ENCODE measurements around the gene ABCC4. TPM values are rescaled to one million over a fixed set of nuclear protein-coding genes. Genes with fewer than 3 reads are reported as not detected.

Gene ABCC4
- total RNA-seq, 4 donors from 2014 or later, result 2.5 to 12.6 (median 6.0) TPM

DNA sequence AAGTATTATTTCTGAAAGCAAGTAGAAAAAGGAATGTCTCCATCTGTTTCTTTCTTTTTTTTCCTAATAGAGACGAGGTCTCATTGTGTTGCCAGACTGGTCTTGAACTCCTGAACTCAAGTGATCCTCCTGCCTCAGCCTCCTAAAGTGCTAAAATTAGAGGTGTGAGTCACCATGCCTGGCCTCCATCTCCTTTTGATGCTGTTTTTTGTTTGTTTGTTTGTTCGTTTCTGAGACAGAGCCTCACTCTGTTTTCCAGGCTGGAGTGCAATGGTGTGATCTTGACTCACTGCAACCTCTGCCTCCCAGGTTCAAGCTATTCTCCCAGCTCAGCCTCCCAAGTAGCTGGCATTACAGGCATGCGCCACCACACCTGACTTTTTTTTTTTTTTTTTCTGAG lies 14.5 kb upstream of the ABCC4 start:
- no peak overlapping the region for H3K4me3 ChIP-seq
- TF ChIP-seq POLR2A (IDR thresholded peaks at IDR 0.05), result no peak
- TF ChIP-seq, protein P1, sequence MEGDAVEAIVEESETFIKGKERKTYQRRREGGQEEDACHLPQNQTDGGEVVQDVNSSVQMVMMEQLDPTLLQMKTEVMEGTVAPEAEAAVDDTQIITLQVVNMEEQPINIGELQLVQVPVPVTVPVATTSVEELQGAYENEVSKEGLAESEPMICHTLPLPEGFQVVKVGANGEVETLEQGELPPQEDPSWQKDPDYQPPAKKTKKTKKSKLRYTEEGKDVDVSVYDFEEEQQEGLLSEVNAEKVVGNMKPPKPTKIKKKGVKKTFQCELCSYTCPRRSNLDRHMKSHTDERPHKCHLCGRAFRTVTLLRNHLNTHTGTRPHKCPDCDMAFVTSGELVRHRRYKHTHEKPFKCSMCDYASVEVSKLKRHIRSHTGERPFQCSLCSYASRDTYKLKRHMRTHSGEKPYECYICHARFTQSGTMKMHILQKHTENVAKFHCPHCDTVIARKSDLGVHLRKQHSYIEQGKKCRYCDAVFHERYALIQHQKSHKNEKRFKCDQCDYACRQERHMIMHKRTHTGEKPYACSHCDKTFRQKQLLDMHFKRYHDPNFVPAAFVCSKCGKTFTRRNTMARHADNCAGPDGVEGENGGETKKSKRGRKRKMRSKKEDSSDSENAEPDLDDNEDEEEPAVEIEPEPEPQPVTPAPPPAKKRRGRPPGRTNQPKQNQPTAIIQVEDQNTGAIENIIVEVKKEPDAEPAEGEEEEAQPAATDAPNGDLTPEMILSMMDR (IDR thresholded peaks at IDR 0.05), result no peak
- intact Hi-C loops (cut with DNase I), result no loop called here
- peaks cover 0 to 7% (median 0%) of the 10 kb centered on the region in 3 donors for H3K4me1 ChIP-seq
- WGBS, 2 donors, result 78 to 83% methylated on average over 3 of the region's 3 CpGs
- DNase-seq, result no peak
- H3K27me3 ChIP-seq, result peaks cover 0 to 49% (median 0%) of the 10 kb centered on the region in 4 donors
- no peaks in the 10 kb centered on the region for H3K36me3 ChIP-seq
- no peaks in the 10 kb centered on the region for H3K9me3 ChIP-seq
- H3K27ac ChIP-seq, result no peak overlapping the region

DNA sequence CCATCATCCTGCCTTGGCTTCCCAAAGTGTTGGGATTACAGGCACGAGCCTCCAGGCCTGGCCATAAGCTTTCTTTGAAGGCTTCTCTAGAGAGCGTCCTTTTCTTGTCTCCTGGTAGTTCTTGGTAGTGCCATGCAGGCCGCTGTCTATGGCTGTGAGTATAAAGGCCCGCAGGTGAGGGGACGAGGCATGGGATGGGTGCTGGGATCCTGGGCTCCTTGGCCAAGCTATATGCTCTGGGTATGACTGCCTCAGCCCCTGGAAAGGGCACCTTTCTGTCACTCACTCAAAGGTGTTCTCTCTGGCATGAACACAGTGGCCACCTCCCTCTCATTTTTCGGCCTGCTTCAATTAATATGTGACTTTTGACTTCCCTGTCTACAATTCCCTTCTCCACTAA lies 6.3 kb upstream of the ABCC4 start:
- 80 to 92% methylated on average over 6 of the region's 6 CpGs for WGBS, 2 donors
- no peak overlapping the region for H3K4me3 ChIP-seq
- no peak overlapping the region for H3K27ac ChIP-seq
- intact Hi-C loops (cut with DNase I), result no loop called here
- H3K36me3 ChIP-seq, result no peaks in the 10 kb centered on the region
- no peaks in the 10 kb centered on the region for H3K4me1 ChIP-seq
- TF ChIP-seq, protein P1 (IDR thresholded peaks at IDR 0.05), result no peak
- TF ChIP-seq POLR2A (IDR thresholded peaks at IDR 0.05), result no peak
- H3K27me3 ChIP-seq, result peaks cover 0 to 14% (median 0%) of the 10 kb centered on the region in 4 donors
- H3K9me3 ChIP-seq, result no peaks in the 10 kb centered on the region
- DNase-seq, result no peak

DNA sequence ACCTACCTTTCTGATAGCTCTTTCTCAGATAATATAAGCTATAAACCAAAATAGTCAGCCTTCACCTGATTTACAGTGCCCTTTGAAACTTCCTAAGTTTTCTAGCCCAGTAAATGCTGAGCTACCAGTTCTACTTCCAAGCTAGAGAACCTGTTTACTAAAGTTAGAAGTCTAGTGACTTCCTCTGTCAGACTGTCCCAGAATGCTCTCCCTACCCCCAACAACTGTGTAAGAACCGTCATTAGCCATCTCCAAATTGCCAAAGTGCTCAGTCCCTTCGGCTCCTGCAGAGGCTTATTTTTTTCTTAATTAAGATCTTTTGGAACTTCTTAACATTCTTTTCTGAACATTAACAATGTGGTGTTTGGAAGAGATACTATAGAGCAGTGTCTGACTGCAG lies 3.2 kb upstream of the ABCC4 start:
- 90 to 92% methylated on average over 2 of the region's 2 CpGs for WGBS, 2 donors
- H3K27ac ChIP-seq, result no peak overlapping the region
- H3K4me1 ChIP-seq, result peaks cover 0 to 28% (median 4%) of the 10 kb centered on the region in 3 donors
- no peak for DNase-seq
- no peaks in the 10 kb centered on the region for H3K27me3 ChIP-seq
- intact Hi-C loops (cut with DNase I), result no loop called here
- no peaks in the 10 kb centered on the region for H3K36me3 ChIP-seq
- H3K9me3 ChIP-seq, result no peaks in the 10 kb centered on the region
- no peak overlapping the region for H3K4me3 ChIP-seq
- no peak for TF ChIP-seq POLR2A (IDR thresholded peaks at IDR 0.05)
- TF ChIP-seq, protein P1 (IDR thresholded peaks at IDR 0.05), result no peak

DNA sequence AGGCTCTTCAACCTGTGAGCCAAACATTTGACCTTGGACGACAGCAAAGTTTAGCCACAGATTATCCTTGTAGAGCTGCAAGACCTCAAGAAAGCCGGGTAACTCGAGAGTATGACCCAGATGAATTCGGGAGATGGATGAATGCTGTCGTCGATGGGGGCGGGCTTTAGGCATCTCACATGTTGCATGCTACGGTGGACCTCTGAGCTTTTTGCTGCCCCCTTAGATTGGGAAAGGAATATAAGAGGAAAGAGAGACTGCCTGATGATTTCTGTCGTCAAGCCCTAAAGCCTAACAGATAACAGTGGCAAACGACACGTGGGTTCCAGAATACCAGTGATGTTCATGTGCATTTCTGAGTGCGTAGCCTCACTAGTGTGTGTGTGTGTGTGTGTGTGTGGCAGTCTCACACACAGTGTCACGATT lies 730 bp upstream of the ABCC4 start:
- intact Hi-C loops (cut with DNase I), result no loop called here
- peak overlapping the region; percentile 62 to 87 (median 78) for H3K27ac ChIP-seq
- TF ChIP-seq, protein P1 (IDR thresholded peaks at IDR 0.05), result no peak
- TF ChIP-seq POLR2A (IDR thresholded peaks at IDR 0.05), result no peak

DNA sequence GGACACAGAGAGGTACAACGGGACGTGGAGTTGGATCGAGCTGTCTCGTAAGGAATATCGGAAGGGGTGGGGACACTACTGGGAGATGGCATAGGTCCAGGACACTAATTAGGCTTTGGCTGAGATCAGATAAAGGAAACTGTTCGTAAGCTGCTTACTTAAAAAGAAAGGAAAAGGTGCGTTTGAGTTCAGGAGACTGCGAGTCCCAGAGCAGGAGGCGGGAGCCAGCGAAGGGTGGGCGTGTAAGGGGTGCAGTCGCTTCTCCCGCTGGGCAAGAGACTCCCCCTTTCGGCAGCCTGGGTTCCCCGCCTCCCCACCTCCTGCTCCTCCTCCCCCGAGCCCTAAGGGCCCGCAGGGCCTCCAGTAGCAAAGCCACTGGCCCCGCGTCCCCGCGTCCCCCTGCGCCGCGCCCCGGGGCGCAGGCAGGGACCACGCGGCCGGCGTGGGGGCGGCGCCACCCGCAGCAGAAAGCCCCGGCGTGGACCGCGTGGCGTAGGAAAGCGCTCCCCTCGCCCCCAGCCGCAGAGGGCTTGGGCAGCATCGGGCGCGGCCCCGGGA lies 547 bp downstream of the ABCC4 start:
- peaks cover 0 to 33% (median 4%) of the 10 kb centered on the region in 3 donors for H3K4me1 ChIP-seq
- intact Hi-C loops (cut with DNase I), result no loop called here
- H3K27ac ChIP-seq, result peak overlapping the region; percentile 74 to 87 (median 80)
- H3K36me3 ChIP-seq, result no peaks in the 10 kb centered on the region
- DNase-seq, result no peak
- H3K27me3 ChIP-seq, result no peaks in the 10 kb centered on the region
- TF ChIP-seq POLR2A (IDR thresholded peaks at IDR 0.05), result no peak
- TF ChIP-seq, protein P1 (IDR thresholded peaks at IDR 0.05), result no peak
- WGBS, 2 donors, result 0 to 2% methylated on average over 13 to 14 of the region's 45 CpGs
- H3K4me3 ChIP-seq, result peak overlapping the region; percentile 63 to 86 (median 83)
- no peaks in the 10 kb centered on the region for H3K9me3 ChIP-seq

More for the DNA sequence above, 730 bp upstream of the ABCC4 start:
- Histone ChIP-seq H3K9me3 (no peaks in the 10 kb centered on the region), H3K36me3 (no peaks in the 10 kb centered on the region), H3K4me3 (peak overlapping the region; percentile 63 to 86 (median 83)), H3K4me1 (peaks cover 0 to 29% (median 4%) of the 10 kb centered on the region in 3 donors), H3K27me3 (no peaks in the 10 kb centered on the region)
- DNase-seq, result no peak
- WGBS, 2 donors, result 15 to 41% methylated on average over 4 to 11 of the region's 13 CpGs
